Keratinocyte (primary cell): ENCODE measurements around the gene CDCP2. TPM values are rescaled to one million over a fixed set of nuclear protein-coding genes. Genes with fewer than 3 reads are reported as not detected.
"Not testable (repeated sequence)": the region's sequence is repeated elsewhere in the genome, so short reads cannot be mapped to it uniquely, and the experiment has no call there.

Experiments
- DNase-seq: peaks from one replicate; pipeline ENCODE4 v3.0.0-alpha.2; 2011; ENCODE audit warnings: low read depth, missing footprints, low spot score
- FAIRE-seq: peaks from 2 replicates; lab custom pipeline; 2011; peaks lifted over from hg19 to GRCh38; lab: Jason Lieb, UNC
- H2AFZ ChIP-seq: 2 replicates; pipeline ENCODE4 v1.6.0; 2012; ENCODE audit warnings: low read length, control low read depth, inconsistent platforms; ENCODE audit not compliant: control insufficient read depth
- H3K27ac ChIP-seq: 2 replicates; pipeline ENCODE4 v1.5.1; 2011; ENCODE audit warnings: low read length; ENCODE audit not compliant: control insufficient read depth, insufficient read depth
- H3K27me3 ChIP-seq: 3 replicates; pipeline ENCODE4 v1.6.0; 2011; ENCODE audit warnings: low read length; ENCODE audit not compliant: control insufficient read depth, insufficient read depth; ENCODE audit errors: extremely low read depth
- H3K36me3 ChIP-seq, 2 experiments: 2 replicates in 1 of 2; 3 replicates in 1 of 2; pipeline ENCODE4 v1.5.1; 2011; ENCODE audit warnings: low read length in 2 of 2, mild to moderate bottlenecking in 1 of 2; ENCODE audit not compliant: control insufficient read depth in 2 of 2, insufficient read depth in 2 of 2; ENCODE audit errors: extremely low read depth in 1 of 2
- H3K4me1 ChIP-seq: 3 replicates; pipeline ENCODE4 v1.5.1; 2011; ENCODE audit warnings: low read length; ENCODE audit not compliant: control insufficient read depth, insufficient read depth; ENCODE audit errors: extremely low read depth
- H3K4me2 ChIP-seq: 3 replicates; pipeline ENCODE4 v1.6.0; 2011; ENCODE audit warnings: low read depth, low read length; ENCODE audit not compliant: control insufficient read depth, insufficient read depth; ENCODE audit errors: extremely low read depth
- H3K4me3 ChIP-seq, 3 experiments: fragments of 200-600 bp in 1 of 3; sonication (generic) in 1 of 3; 2 replicates in 2 of 3; 3 replicates in 1 of 3; pipeline ENCODE4 v1.5.1; 2011 to 2016; ENCODE audit warnings: low read length in 3 of 3, mild to moderate bottlenecking in 3 of 3, control low read depth in 2 of 3, inconsistent platforms in 1 of 3, low read depth in 1 of 3, mixed read lengths in 1 of 3, mixed run types in 1 of 3, moderate library complexity in 1 of 3; ENCODE audit not compliant: control insufficient read depth in 2 of 3, insufficient read depth in 2 of 3; ENCODE audit errors: extremely low read depth in 1 of 3
- H3K79me2 ChIP-seq: 2 replicates; pipeline ENCODE4 v1.6.0; 2012; ENCODE audit warnings: low read length; ENCODE audit not compliant: control insufficient read depth, insufficient read depth
- H3K9ac ChIP-seq: 3 replicates; pipeline ENCODE4 v1.6.0; 2011; ENCODE audit warnings: low read length; ENCODE audit not compliant: control insufficient read depth, insufficient read depth; ENCODE audit errors: extremely low read depth
- H3K9me1 ChIP-seq: 3 replicates; pipeline ENCODE4 v1.6.0; 2011; ENCODE audit warnings: low read length; ENCODE audit not compliant: control insufficient read depth, insufficient read depth; ENCODE audit errors: extremely low read depth
- H3K9me3 ChIP-seq: 2 replicates; pipeline ENCODE4 v1.5.1; 2012; ENCODE audit warnings: low read depth, low read length; ENCODE audit not compliant: control insufficient read depth
- H4K20me1 ChIP-seq: 3 replicates; pipeline ENCODE4 v1.6.0; 2011; ENCODE audit warnings: low read length; ENCODE audit not compliant: control insufficient read depth, insufficient read depth; ENCODE audit errors: extremely low read depth
- CTCF ChIP-seq, 3 experiments: IDR thresholded peaks in 1 of 3; conservative IDR thresholded peaks in 1 of 3; optimal IDR thresholded peaks in 1 of 3; 2 replicates in 2 of 3; 3 replicates in 1 of 3; pipeline versions ENCODE3 to v1.5.1; 2011; ENCODE audit warnings: low read length in 3 of 3, mild to moderate bottlenecking in 3 of 3, moderate library complexity in 2 of 3, control low read depth in 1 of 3, inconsistent platforms in 1 of 3; ENCODE audit not compliant: insufficient read depth in 2 of 3; ENCODE audit errors: extremely low read depth in 1 of 3
- EZH2 ChIP-seq: IDR thresholded peaks from one replicate; pipeline ENCODE4 v1.6.1; 2012; ENCODE audit warnings: inconsistent platforms, mild to moderate bottlenecking, low read length, moderate library complexity
- dilution Hi-C: fragments of 300-500 bp; cut with MboI; formaldehyde crosslinking; loops from one replicate; pipeline ENCODE4 v1.7.0; 2020; ENCODE audit warnings: low sequenced_read_pairs; ENCODE audit not compliant: extremely low pct_ligation_motif_present
- polyA plus RNA-seq, 5 experiments: library from polyadenylated mRNA; depleted of rRNA in 3 of 5; stranded (reverse) in 3 of 5; stranded (forward) in 1 of 5; unstranded in 1 of 5; fragments of >200 nt; gene quantifications; 1 replicate in 1 of 5; 2 replicates in 3 of 5; 3 replicates in 1 of 5; pipeline versions ENCODE4 v1.2.1 to v1.2.3, GENCODE V29; 2011 to 2012; ENCODE audit warnings: missing spikeins in 2 of 5, low read depth in 1 of 5, low replicate concordance in 1 of 5

The CDCP2 gene
- polyA plus RNA-seq, 1 donor (not counting 4 experiments of a cell fraction or from before 2014, with no cell fraction given), result not detected

GRCh38 chr1:54095546-54096226, 57.1 kb downstream of the CDCP2 start:
- dilution Hi-C loops, result no loop called here

GRCh38 chr1:54094730-54095105, 58.1 kb downstream of the CDCP2 start:
- dilution Hi-C loops, result not testable (repeated sequence)

More at GRCh38 chr1:54095546-54096226, 57.1 kb downstream of the CDCP2 start:
- FAIRE-seq (no peak), DNase-seq (no peak)
- H4K20me1 ChIP-seq, result no peaks in the 10 kb centered on the region
- H3K9me1 ChIP-seq, result no peaks in the 10 kb centered on the region
- H3K9me3 ChIP-seq, result no peaks in the 10 kb centered on the region
- H3K36me3 ChIP-seq, result peaks cover 0 to 8% of the 10 kb centered on the region in 2 experiments
- H3K4me3 ChIP-seq, result no peak overlapping the region
- H3K4me1 ChIP-seq, result no peaks in the 10 kb centered on the region
- H2AFZ ChIP-seq, result no peak overlapping the region
- H3K27me3 ChIP-seq, result no peaks in the 10 kb centered on the region
- no peak overlapping the region for H3K27ac ChIP-seq
- H3K9ac ChIP-seq, result no peak overlapping the region
- TF ChIP-seq EZH2, result no peak
- TF ChIP-seq CTCF (optimal IDR thresholded peaks at IDR 0.05 in 1 of 3, IDR thresholded peaks at IDR 0.05 in 1 of 3, conservative IDR thresholded peaks at IDR 0.05 in 1 of 3; ENCODE audit: extremely low read depth in 1 of 3, insufficient read depth in 2 of 3, low read length in 3 of 3), result no peak
- no peak overlapping the region for H3K4me2 ChIP-seq
- H3K79me2 ChIP-seq, result no peaks in the 10 kb centered on the region

More at GRCh38 chr1:54094730-54095105, 58.1 kb downstream of the CDCP2 start:
- not testable (repeated sequence) for H3K9me3 ChIP-seq, H3K27ac ChIP-seq, H3K4me2 ChIP-seq, H3K36me3 ChIP-seq, H3K9me1 ChIP-seq, H4K20me1 ChIP-seq, H3K9ac ChIP-seq, H3K4me1 ChIP-seq, FAIRE-seq, H3K27me3 ChIP-seq, H3K79me2 ChIP-seq, H3K4me3 ChIP-seq, DNase-seq, H2AFZ ChIP-seq
